Endometrium (tissue), 2 donors: ENCODE results near the gene ZNF576.
A peak's percentile ranks its signal among the peaks of the same experiment; 100 is the strongest.
"Not testable (repeated sequence)": the region's sequence is repeated elsewhere in the genome, so short reads cannot be mapped to it uniquely, and the experiment has no call there.

ENCODE experiments used
- FAIRE-seq: peaks from 2 replicates; lab custom pipeline; 2012; peaks lifted over from hg19 to GRCh38; lab: Jason Lieb, UNC
- donor health status: control.
- donor health status: control.

ZNF576 gene

GRCh38 chr19:43575156-43575950 lies 21.0 kb upstream of the ZNF576 start, which contains the start of the genes PINLYP and XRCC1:
PINLYP (plus strand) TSS chr19:43575801; CDS start chr19:43577192, 1,391 bp downstream.
XRCC1 (minus strand) TSS chr19:43575527; CDS start chr19:43575458, 69 bp downstream.
- peak; percentile 98 for FAIRE-seq

- no peak for FAIRE-seq
These were observed 20.2 kb upstream of the ZNF576 start for GRCh38 chr19:43575955-43576878.

GRCh38 chr19:43578787-43579186 lies 17.6 kb upstream of the ZNF576 start:
- no peak for FAIRE-seq

- FAIRE-seq = no peak
These were observed 14.9 kb upstream of the ZNF576 start for GRCh38 chr19:43581467-43581866.

GRCh38 chr19:43582495-43582894 lies 13.9 kb upstream of the ZNF576 start:
- no peak for FAIRE-seq

- no peak for FAIRE-seq
These were observed 11.9 kb upstream of the ZNF576 start for GRCh38 chr19:43584484-43584883.

- FAIRE-seq = no peak
These were observed 10.0 kb upstream of the ZNF576 start for GRCh38 chr19:43586346-43586745.

- not testable (repeated sequence) for FAIRE-seq
These were observed 9.4 kb upstream of the ZNF576 start for GRCh38 chr19:43587029-43587428.

- no peak for FAIRE-seq
These were observed 7.1 kb upstream of the ZNF576 start for GRCh38 chr19:43589277-43589676.

- FAIRE-seq = no peak
These were observed 6.7 kb upstream of the ZNF576 start for GRCh38 chr19:43589678-43590077.

GRCh38 chr19:43591904-43592772 lies 4.3 kb upstream of the ZNF576 start:
- FAIRE-seq = no peak

GRCh38 chr19:43592800-43593350 lies 3.5 kb upstream of the ZNF576 start:
- FAIRE-seq = no peak

- FAIRE-seq = no peak
These were observed 2.2 kb upstream of the ZNF576 start for GRCh38 chr19:43594081-43594697.

- no peak for FAIRE-seq
These were observed 1.4 kb upstream of the ZNF576 start for GRCh38 chr19:43594710-43595604.

- no peak for FAIRE-seq
These were observed 793 bp upstream of the ZNF576 start for GRCh38 chr19:43595605-43595998.

GRCh38 chr19:43596842-43597461 lies 557 bp downstream of the ZNF576 start:
- FAIRE-seq = no peak

- no peak for FAIRE-seq
These were observed 1.5 kb downstream of the ZNF576 start for GRCh38 chr19:43597876-43598275.

- FAIRE-seq = no peak
These were observed 2.2 kb downstream of the ZNF576 start for GRCh38 chr19:43598445-43599240.
